RWPE1 (cell line): Measurements from ENCODE around the gene IDH3G.

ENCODE experiments used
- CTCF ChIA-PET: fragments of 350-600 bp; sonication (Branson Sonifier 250); formaldehyde crosslinking; extraction: SDS; loops from one replicate; lab custom pipeline; 2021; lab: Yijun Ruan, JAX
- POLR2A ChIA-PET: fragments of 400-600 bp; formaldehyde crosslinking; extraction: SDS; loops from one replicate; lab custom pipeline; 2020; ENCODE audit warnings: antibody characterized with exemption; ENCODE audit not compliant: low non-redundant PET; lab: Yijun Ruan, JAX
- DNase-seq: peaks from one replicate; pipeline ENCODE4 v3.0.0; 2012; ENCODE audit warnings: low spot score
- H3K27ac ChIP-seq: fragments of 450-650 bp; 2 replicates; pipeline ENCODE4 v1.5.1; 2017
- CTCF ChIP-seq: fragments of 450-650 bp; conservative IDR thresholded peaks from 2 replicates; pipeline ENCODE4 v1.5.1; 2017; ENCODE audit warnings: low read depth, mild to moderate bottlenecking

The IDH3G gene

DNA sequence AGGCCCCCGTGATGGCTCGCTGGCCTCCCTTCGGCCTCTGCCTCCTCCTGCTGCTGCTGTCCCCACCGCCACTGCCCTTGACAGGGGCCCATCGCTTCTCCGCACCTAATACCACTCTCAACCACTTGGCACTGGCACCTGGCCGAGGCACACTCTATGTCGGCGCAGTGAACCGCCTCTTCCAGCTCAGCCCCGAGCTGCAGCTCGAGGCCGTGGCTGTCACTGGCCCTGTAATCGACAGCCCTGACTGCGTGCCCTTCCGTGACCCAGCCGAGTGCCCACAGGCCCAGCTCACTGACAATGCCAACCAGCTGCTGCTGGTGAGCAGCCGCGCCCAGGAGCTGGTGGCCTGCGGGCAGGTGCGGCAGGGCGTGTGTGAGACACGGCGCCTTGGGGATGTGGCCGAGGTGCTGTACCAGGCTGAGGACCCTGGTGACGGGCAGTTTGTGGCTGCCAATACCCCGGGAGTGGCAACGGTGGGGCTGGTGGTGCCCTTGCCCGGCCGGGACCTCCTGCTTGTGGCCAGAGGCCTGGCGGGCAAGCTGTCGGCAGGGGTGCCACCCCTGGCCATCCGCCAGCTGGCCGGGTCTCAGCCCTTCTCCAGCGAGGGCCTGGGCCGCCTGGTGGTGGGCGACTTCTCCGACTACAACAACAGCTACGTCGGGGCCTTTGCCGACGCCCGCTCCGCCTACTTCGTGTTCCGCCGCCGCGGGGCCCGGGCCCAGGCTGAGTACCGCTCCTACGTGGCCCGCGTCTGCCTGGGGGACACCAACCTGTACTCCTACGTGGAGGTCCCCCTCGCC lies 27.1 kb downstream of the IDH3G start:
- DNase-seq, result no peak
- ChIA-PET POLR2A (interaction anchor here (0.6 kb wide), 1 partner anchor 43 kb away, joined by 3 read pairs; the partner anchor contains the start of gene BCAP31), CTCF (no interaction called here)
- H3K27ac ChIP-seq, result peak overlapping the region; percentile 91
- no peak for TF ChIP-seq CTCF

GRCh38 chrX:153766098-153766817 lies 27.9 kb downstream of the IDH3G start:
- ChIA-PET POLR2A (interaction anchor here (0.6 kb wide), 1 partner anchor 42 kb away, joined by 3 read pairs; the partner anchor contains the start of gene BCAP31), CTCF (no interaction called here)
- DNase-seq, result peak; percentile 60
- H3K27ac ChIP-seq, result peak overlapping the region; percentile 91
- no peak for TF ChIP-seq CTCF

DNA sequence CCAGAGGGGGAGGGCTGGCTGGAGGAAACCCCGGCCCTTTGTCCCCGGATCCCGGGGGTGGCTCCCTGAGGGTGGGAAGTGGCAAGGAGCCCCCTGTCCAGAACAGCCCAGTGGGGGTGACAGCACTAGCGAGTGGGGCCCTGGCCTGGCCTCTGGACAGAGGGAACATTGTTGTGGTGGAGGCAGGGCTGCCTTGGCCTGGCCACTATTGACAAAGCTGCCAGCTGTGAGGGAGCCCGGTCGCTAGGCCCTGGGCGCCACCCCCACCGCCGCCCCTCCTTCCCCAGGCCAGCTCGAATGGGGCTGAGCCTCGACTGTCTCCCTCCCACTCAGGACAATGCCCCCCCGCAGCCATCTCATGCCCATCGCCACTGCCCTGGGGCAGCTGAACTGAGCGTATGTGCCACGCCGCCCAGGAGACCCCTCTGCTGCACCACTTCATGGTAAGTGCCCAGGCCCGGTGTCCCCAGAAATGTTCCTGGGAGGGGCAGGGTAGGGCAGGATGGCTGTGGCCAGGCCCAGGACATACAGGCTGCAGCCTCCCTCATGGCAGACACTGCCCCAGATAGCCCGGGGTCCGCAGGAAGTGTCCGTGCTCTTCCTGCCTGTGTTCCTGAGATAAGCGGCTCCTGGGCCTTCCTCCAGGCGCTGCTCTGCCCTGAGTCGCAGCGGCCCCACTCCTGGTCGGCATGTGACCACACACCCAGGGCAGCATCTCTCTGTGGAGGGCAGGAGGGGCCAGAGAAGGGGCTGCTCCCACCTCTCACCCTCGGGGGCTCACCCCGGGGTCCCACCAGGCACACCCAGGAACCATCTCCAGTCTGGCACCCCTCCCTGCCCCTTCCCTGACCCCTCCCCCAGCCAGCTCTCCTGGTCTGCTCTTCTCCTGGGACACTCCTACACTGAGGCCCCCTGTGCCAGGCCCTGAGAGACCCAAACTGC lies 28.8 kb downstream of the IDH3G start:
- H3K27ac ChIP-seq, result peak overlapping the region; percentile 91
- no peak for DNase-seq
- ChIA-PET CTCF (interaction anchor here (0.6 to 1.0 kb wide), 2 partner anchors 13 kb away, joined by 3 read pairs; no protein-coding TSS in a partner anchor), POLR2A (no interaction called here)
- TF ChIP-seq CTCF, result no peak

DNA sequence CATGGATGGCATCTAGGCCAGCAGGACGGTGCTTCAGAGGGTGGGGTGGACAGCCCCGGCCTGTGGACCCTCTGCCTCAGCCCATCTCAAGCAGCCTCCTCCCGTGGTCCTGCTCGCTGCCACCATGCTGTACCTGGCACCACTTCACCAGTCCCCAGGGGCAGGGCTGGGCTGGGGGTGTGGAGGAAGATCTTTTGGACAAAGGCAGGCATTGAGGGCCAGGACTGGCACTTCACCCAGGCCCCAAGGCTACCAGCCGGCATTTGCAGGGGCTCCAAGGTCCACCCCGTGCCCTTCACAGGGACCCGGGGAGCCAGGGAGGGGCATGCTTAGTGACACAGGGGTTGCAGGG lies 29.4 kb downstream of the IDH3G start:
- ChIA-PET POLR2A (no interaction called here), CTCF (interaction anchor here (1.0 to 1.5 kb wide), 2 partner anchors 14 to 182 kb away, joined by 3 read pairs; no protein-coding TSS in a partner anchor)
- peak overlapping the region; percentile 91 for H3K27ac ChIP-seq
- no peak for DNase-seq
- TF ChIP-seq CTCF, result no peak

GRCh38 chrX:153763989-153764755 lies 30.0 kb downstream of the IDH3G start, which contains the start of gene PLXNB3:
Gene PLXNB3, plus strand, starts transcription at chrX:153764249. Its CDS starts 1,287 bp downstream, at chrX:153765536.
- H3K27ac ChIP-seq, result peak within 1 kb of the TSS; percentile 91
- POLR2A ChIA-PET, result no interaction called here
- CTCF ChIA-PET, result interaction anchor here (0.6 to 1.8 kb wide), 11 partner anchors 14 to 531 kb away, joined by 3 to 7 read pairs (median 3); no protein-coding TSS in a partner anchor
- peak; percentile 81 for TF ChIP-seq CTCF
- DNase-seq, result peak; percentile 76
